Measurements from ENCODE around the gene STIM2.

- TF ChIP-seq CTCF (conservative IDR thresholded peaks at IDR 0.05) (no peak), ZFX (IDR thresholded peaks at IDR 0.05) (no peak)
Observed at GRCh38 chr4:26931966-26932365, 71.3 kb downstream of the STIM2 start.

Measured in C4-2B (cell line).